ENCODE data around the gene BBS10. TPM values are rescaled to one million over a fixed set of nuclear protein-coding genes. Genes with fewer than 3 reads are reported as not detected.

The BBS10 gene
- total and polyA plus RNA-seq, 2 of the 8 experiments (the other 6 are each of a cell fraction or from before 2014, with no cell fraction given), result 4.4 to 9.2 TPM

DNA sequence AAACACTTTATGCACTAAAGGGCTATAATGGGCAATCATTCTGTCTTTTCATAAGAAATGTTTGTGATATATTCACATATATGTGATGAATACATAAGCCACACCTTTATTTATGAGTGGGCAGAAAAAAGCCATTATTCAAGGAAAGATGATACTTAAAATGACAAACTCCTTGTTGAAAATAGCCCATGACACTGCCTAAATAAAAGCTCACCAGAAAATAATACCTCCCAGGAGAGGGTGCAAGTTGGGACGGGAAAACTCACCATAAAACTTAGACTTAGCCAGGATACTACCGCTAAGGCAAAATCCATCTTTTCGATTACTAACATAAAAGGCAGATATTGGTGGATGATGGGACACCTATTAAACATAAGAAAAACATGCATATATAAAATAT lies 35.8 kb upstream of the BBS10 start:
- Histone ChIP-seq H4K91ac (replicated peaks; ENCODE audit: insufficient read length, low read length) (no peak overlapping the region), H3K56ac (replicated peaks; ENCODE audit: insufficient read length, low read depth, low read length) (no peak overlapping the region), H3K23me2 (ENCODE audit: low read depth, low read length) (no peaks in the 10 kb centered on the region), H3K27me3 (replicated peaks in 1 of 4; ENCODE audit: control insufficient read depth in 3 of 4, extremely low read depth in 1 of 4, insufficient read depth in 3 of 4, low read length in 3 of 4) (no peaks in the 10 kb centered on the region), H4K8ac (ENCODE audit: extremely low read depth, insufficient read depth, low read length) (no peak overlapping the region), H2BK12ac (ENCODE audit: low read depth, low read length) (no peak overlapping the region), H3K4me1 (replicated peaks in 1 of 4; ENCODE audit: control insufficient read depth in 3 of 4, insufficient read depth in 4 of 4, low read length in 3 of 4) (peaks cover 0 to 3% (median 0%) of the 10 kb centered on the region in 4 experiments; a peak in 1 of 7 replicates), H3K14ac (ENCODE audit: insufficient read length) (no peak overlapping the region), H3K23ac (ENCODE audit: insufficient read length) (no peak overlapping the region), H2BK20ac (ENCODE audit: low read length) (no peak overlapping the region), H3K4ac (replicated peaks; ENCODE audit: insufficient read length, low read depth, low read length) (no peak overlapping the region), H3K79me1 (ENCODE audit: low read depth, low read length) (no peaks in the 10 kb centered on the region; the same call in 1 of the 2 replicates), H2AK5ac (ENCODE audit: low read depth, low read length) (no peak overlapping the region), H3K9ac (replicated peaks in 1 of 4; ENCODE audit: extremely low read depth in 1 of 4, low read depth in 3 of 4, low read length in 3 of 4) (no peak overlapping the region), H2BK15ac (ENCODE audit: low read length) (no peak overlapping the region), H4K5ac (ENCODE audit: insufficient read length, low read depth, low read length) (no peak overlapping the region), H2BK5ac (ENCODE audit: low read depth, low read length) (no peak overlapping the region), H3K4me2 (ENCODE audit: insufficient read depth in 1 of 2, low read depth in 2 of 2, low read length in 2 of 2) (no peak overlapping the region), H3K18ac (ENCODE audit: extremely low read depth, low read length) (no peak overlapping the region), H3K27ac (ENCODE audit: low read depth, low read length) (no peak overlapping the region), H2BK120ac (replicated peaks; ENCODE audit: low read depth, low read length) (no peak overlapping the region), H3K36me3 (ENCODE audit: control insufficient read depth in 2 of 4, insufficient read depth in 4 of 4, low read length in 3 of 4) (peaks cover 0 to 10% (median 2%) of the 10 kb centered on the region in 4 experiments; a peak in 3 of 8 replicates), H2AFZ (ENCODE audit: low read length) (no peak overlapping the region), H3K4me3 (ENCODE audit: extremely low read depth in 1 of 4, insufficient read depth in 2 of 4, low read depth in 3 of 4, low read length in 4 of 4) (no peak overlapping the region), H4K20me1 (replicated peaks in 1 of 2; ENCODE audit: control insufficient read depth in 1 of 2, insufficient read depth in 2 of 2, low read length in 2 of 2) (no peaks in the 10 kb centered on the region), H3K79me2 (ENCODE audit: control insufficient read depth in 1 of 2, insufficient read depth in 2 of 2, low read length in 2 of 2) (no peaks in the 10 kb centered on the region), H3K9me3 (ENCODE audit: insufficient read depth in 2 of 2, low read depth in 1 of 2, low read length in 1 of 2) (no peaks in the 10 kb centered on the region)
- DNase-seq (ENCODE audit: low read depth in 1 of 2, low spot score in 2 of 2), result no peak
- ChIA-PET POLR2A (ENCODE audit: partially characterized antibody) (no interaction called here), CTCF (ENCODE audit: partially characterized antibody) (interaction anchor here (1.1 to 1.8 kb wide), 2 partner anchors 8 to 21 kb away, joined by 3 to 8 read pairs; no protein-coding TSS in a partner anchor)
- TF ChIP-seq HDAC6 (IDR thresholded peaks at IDR 0.05; ENCODE audit: low read depth, low read length) (no peak), ZNF274 (IDR thresholded peaks at IDR 0.05; ENCODE audit: borderline replicate concordance, extremely low read depth, low read length) (no peak), GABPA (IDR thresholded peaks at IDR 0.05; ENCODE audit: borderline replicate concordance, insufficient read depth, low read length) (no peak), CBX8 (IDR thresholded peaks at IDR 0.05; ENCODE audit: borderline replicate concordance, low read depth, low read length) (no peak), YY1 (IDR thresholded peaks at IDR 0.05; ENCODE audit: low read depth, low read length) (no peak), POLR2AphosphoS5 (IDR thresholded peaks at IDR 0.05; ENCODE audit: low read depth, low read length) (no peak), RXRA (IDR thresholded peaks at IDR 0.05; ENCODE audit: insufficient read depth, low read depth, low read length) (no peak), BACH1 (IDR thresholded peaks at IDR 0.05; ENCODE audit: low read length) (no peak), CEBPB (IDR thresholded peaks at IDR 0.05; ENCODE audit: low read depth, low read length) (no peak), CBX5 (IDR thresholded peaks at IDR 0.05; ENCODE audit: low read depth, low read length) (no peak)
- no peak for FAIRE-seq
- WGBS, 2 experiments (ENCODE audit: extremely low coverage in 1 of 2, insufficient coverage in 1 of 2, insufficient read length in 1 of 2, insufficient replicate concordance in 2 of 2, low coverage in 1 of 2, low lambda C conversion rate in 2 of 2, missing lambda C conversion rate in 1 of 2), result 88% methylated on average over 3 of the region's 3 CpGs; no CpG with 5 or more reads in 1 of the 2 experiments

Data from H1 (cell line).